HCT116 (cell line): ENCODE measurements around the gene PATL2. TPM values are rescaled to one million over a fixed set of nuclear protein-coding genes. Genes with fewer than 3 reads are reported as not detected.

Experiments
- ATAC-seq: fragments of 200-7000 bp; cut with Tn5 transposase; 2 replicates; pipeline ENCODE4 v1.9.1; 2020; ENCODE audit warnings: mild to moderate bottlenecking, moderate library complexity
- BruUV-seq: library from RNA; stranded (reverse); fragments of 400-500 nt; replicated peaks from 2 replicates; lab custom pipeline; 2021; lab: Mats Ljungman, UMichigan
- CTCF ChIA-PET: fragments of 300-600 bp; sonication (Branson Sonifier 250); formaldehyde crosslinking; loops from one replicate; lab custom pipeline; 2021; ENCODE audit warnings: antibody characterized with exemption; lab: Charles Lee
- POLR2A ChIA-PET: fragments of 300-600, 350-600 bp; sonication (Branson Sonifier 250); formaldehyde crosslinking; loops from one replicate; lab custom pipeline; 2021; ENCODE audit warnings: antibody characterized with exemption; lab: Charles Lee
- RAD21 ChIA-PET, 2 experiments: fragments of 300-600 bp; sonication (Branson Sonifier 250); formaldehyde crosslinking; loops; one replicate each; lab custom pipeline; 2023; ENCODE audit warnings: low total read pairs in 2 of 2; ENCODE audit not compliant: uncharacterized antibody in 2 of 2, unreplicated experiment in 2 of 2, low non-redundant PET in 1 of 2; lab: Charles Lee
- DNase-seq: peaks from one replicate; pipeline ENCODE4 v3.0.0-alpha.2; 2010; ENCODE audit warnings: low read depth, low spot score
- H2AFZ ChIP-seq: fragments of 200-600 bp; shearing (Covaris generic), sonication (generic); 2 replicates; pipeline ENCODE4 v1.6.1; 2017; ENCODE audit warnings: low read depth, mixed run types, mixed read lengths, antibody characterized with exemption, low read length; ENCODE audit not compliant: poor library complexity, severe bottlenecking
- H3K27ac ChIP-seq: 2 replicates; pipeline ENCODE4 v1.5.1; 2012; ENCODE audit warnings: low read depth, low read length
- H3K27me3 ChIP-seq: fragments of 200-600 bp; sonication (generic); 2 replicates; pipeline ENCODE4 v1.6.1; 2016; ENCODE audit warnings: mixed run types, low read length, mixed read lengths; ENCODE audit not compliant: insufficient read depth
- H3K36me3 ChIP-seq, 2 experiments: fragments of 200-500 bp in 1 of 2; fragments of 200-600 bp in 1 of 2; sonication (Bioruptor generic) in 1 of 2; sonication (generic) in 1 of 2; 2 replicates each; pipeline versions ENCODE4 v1.5.1 to v1.6.1; 2014 to 2016; ENCODE audit warnings: low read length in 2 of 2, inconsistent platforms in 1 of 2, mixed read lengths in 1 of 2, mixed run types in 1 of 2; ENCODE audit not compliant: insufficient read depth in 2 of 2, control insufficient read depth in 1 of 2
- H3K4me1 ChIP-seq, 2 experiments: fragments of 200-600 bp in 1 of 2; sonication (generic) in 1 of 2; 2 replicates each; pipeline versions ENCODE4 v1.5.1 to v1.6.1; 2012 to 2017; ENCODE audit warnings: low read length in 2 of 2, inconsistent platforms in 1 of 2, mild to moderate bottlenecking in 1 of 2, mixed read lengths in 1 of 2, mixed run types in 1 of 2, moderate library complexity in 1 of 2; ENCODE audit not compliant: insufficient read depth in 2 of 2, control insufficient read depth in 1 of 2
- H3K4me2 ChIP-seq: fragments of 200-600 bp; sonication (generic); 2 replicates; pipeline ENCODE4 v1.6.1; 2017; ENCODE audit warnings: mixed run types, low read length, mixed read lengths
- H3K4me3 ChIP-seq, 2 experiments: fragments of 200-600 bp in 1 of 2; sonication (generic) in 1 of 2; replicated peaks in 1 of 2; 2 replicates each; pipeline ENCODE4 v1.5.1; 2011 to 2016; ENCODE audit warnings: low read length in 2 of 2, control low read depth in 1 of 2, low read depth in 1 of 2, mild to moderate bottlenecking in 1 of 2, mixed read lengths in 1 of 2, mixed run types in 1 of 2
- H3K79me2 ChIP-seq: fragments of 200-600 bp; sonication (generic); 2 replicates; pipeline ENCODE4 v1.6.1; 2017; ENCODE audit warnings: mild to moderate bottlenecking, mixed run types, low read length, moderate library complexity, mixed read lengths; ENCODE audit not compliant: insufficient read depth
- H3K9ac ChIP-seq: fragments of 200-600 bp; sonication (generic); 2 replicates; pipeline ENCODE4 v1.6.1; 2016; ENCODE audit warnings: low read length, mixed read lengths
- H3K9me2 ChIP-seq: fragments of 200-600 bp; sonication (generic), shearing (Covaris generic); 2 replicates; pipeline ENCODE4 v1.6.1; 2017; ENCODE audit warnings: mixed run types, mild to moderate bottlenecking, moderate library complexity; ENCODE audit not compliant: insufficient read depth
- H3K9me3 ChIP-seq, 2 experiments: fragments of 200-500 bp in 1 of 2; fragments of 200-600 bp in 1 of 2; sonication (Bioruptor generic) in 1 of 2; sonication (generic) in 1 of 2; 2 replicates each; pipeline ENCODE4 v1.6.1; 2014 to 2017; ENCODE audit warnings: low read length in 2 of 2, mixed read lengths in 2 of 2, inconsistent platforms in 1 of 2, low read depth in 1 of 2, mild to moderate bottlenecking in 1 of 2, mixed run types in 1 of 2, moderate library complexity in 1 of 2; ENCODE audit not compliant: control insufficient read depth in 1 of 2, insufficient read depth in 1 of 2
- H4K20me1 ChIP-seq: fragments of 200-600 bp; sonication (generic), shearing (Covaris generic); 2 replicates; pipeline ENCODE4 v1.6.1; 2017; ENCODE audit warnings: mixed run types, mild to moderate bottlenecking, moderate library complexity; ENCODE audit not compliant: insufficient read depth
- CBX3 ChIP-seq: IDR thresholded peaks from 2 replicates; pipeline ENCODE4 v1.6.1; 2012; ENCODE audit warnings: low read depth
- CTCF ChIP-seq, 3 experiments: fragments of 200-600 bp in 1 of 3; sonication (generic) in 1 of 3; IDR thresholded peaks in 2 of 3; conservative IDR thresholded peaks in 1 of 3; 2 replicates each; pipeline ENCODE4 v1.5.1; 2012 to 2017; ENCODE audit warnings: low read depth in 2 of 3, low read length in 2 of 3, antibody characterized with exemption in 1 of 3, borderline replicate concordance in 1 of 3, control low read depth in 1 of 3, mild to moderate bottlenecking in 1 of 3, mixed read lengths in 1 of 3, mixed run types in 1 of 3, moderate library complexity in 1 of 3; ENCODE audit not compliant: insufficient read depth in 1 of 3
- EZH2 ChIP-seq: fragments of 200-600 bp; sonication (generic); IDR thresholded peaks from 2 replicates; pipeline ENCODE4 v1.6.1; 2017; ENCODE audit warnings: antibody characterized with exemption, mixed run types
- POLR2A ChIP-seq: IDR thresholded peaks from 2 replicates; pipeline ENCODE4 v1.7.0; 2011; ENCODE audit warnings: borderline replicate concordance; ENCODE audit not compliant: insufficient read depth, insufficient read length; ENCODE audit errors: extremely low read depth
- POLR2AphosphoS5 ChIP-seq: IDR thresholded peaks from 2 replicates; pipeline ENCODE4 v1.6.1; 2011; ENCODE audit warnings: mild to moderate bottlenecking, low read depth, low read length, moderate library complexity
- RAD21 ChIP-seq: IDR thresholded peaks from 2 replicates; pipeline ENCODE4 v1.6.1; 2012; ENCODE audit warnings: low read depth, mild to moderate bottlenecking
- REST ChIP-seq: IDR thresholded peaks from 2 replicates; pipeline ENCODE4 v1.6.1; 2012; ENCODE audit warnings: low read depth
- SRF ChIP-seq: IDR thresholded peaks from 2 replicates; pipeline ENCODE4 v1.6.1; 2012; ENCODE audit warnings: low read depth
- TCF7L2 ChIP-seq: IDR thresholded peaks from 2 replicates; pipeline ENCODE4 v1.7.0; 2011; ENCODE audit warnings: borderline replicate concordance, inconsistent platforms; ENCODE audit not compliant: insufficient read depth, insufficient read length; ENCODE audit errors: extremely low read depth
- intact Hi-C: fragments of 100-400 bp; cut with micrococcal nuclease; formaldehyde crosslinking; loops from 2 replicates; pipeline ENCODE4 v1.10.0; 2022
- total RNA-seq: library from RNA; stranded (reverse); gene quantifications from one replicate; pipeline ENCODE4 v1.2.1, GENCODE V29; 2021; ENCODE audit not compliant: unreplicated experiment
- TF ChIP-seq, protein P1 (sequence below): IDR thresholded peaks from 2 replicates; pipeline ENCODE4 v1.6.1; 2011; ENCODE audit warnings: mild to moderate bottlenecking, low read length, moderate library complexity; ENCODE audit not compliant: insufficient replicate concordance; ENCODE audit errors: extremely low read depth

Gene PATL2
- total RNA-seq, 1 experiment from 2014 or later, result 1.2 TPM

DNA sequence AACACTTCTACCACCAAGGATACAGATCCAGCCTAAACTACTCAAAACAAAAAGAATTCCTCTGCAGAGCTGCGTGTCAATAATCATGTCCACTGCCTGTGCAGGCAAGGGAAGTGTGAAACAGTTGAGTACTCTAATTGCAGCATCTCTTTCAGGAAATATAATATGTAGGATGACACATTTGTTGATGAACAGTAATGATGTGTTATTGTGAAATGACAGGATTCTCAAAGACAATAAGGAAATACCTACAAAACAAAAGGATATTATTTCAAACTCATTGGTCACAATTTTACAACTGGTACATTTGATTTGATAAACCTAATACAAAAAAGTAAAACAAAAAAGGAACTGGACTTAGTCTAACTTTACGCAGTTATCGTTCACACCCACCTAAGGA, 52.1 kb downstream of the PATL2 start:
- peaks cover 29% of the 10 kb centered on the region for H3K79me2 ChIP-seq
- H3K9me2 ChIP-seq, result no peaks in the 10 kb centered on the region
- H3K4me2 ChIP-seq, result no peak overlapping the region
- no peak overlapping the region for H2AFZ ChIP-seq
- no peaks in the 10 kb centered on the region for H4K20me1 ChIP-seq
- ChIA-PET CTCF (no interaction called here), RAD21 (no interaction called here), POLR2A (no interaction called here)
- H3K27ac ChIP-seq, result no peak overlapping the region
- no peaks in the 10 kb centered on the region for H3K9me3 ChIP-seq
- TF ChIP-seq SRF (no peak), POLR2AphosphoS5 (no peak), TCF7L2 (no peak), EZH2 (no peak), CBX3 (no peak), POLR2A (no peak), REST (no peak), RAD21 (no peak), CTCF (IDR thresholded peaks at IDR 0.05 in 2 of 3, conservative IDR thresholded peaks at IDR 0.05 in 1 of 3; ENCODE audit: borderline replicate concordance in 1 of 3, insufficient read depth in 1 of 3, low read depth in 2 of 3, low read length in 2 of 3) (no peak)
- TF ChIP-seq, protein P1, sequence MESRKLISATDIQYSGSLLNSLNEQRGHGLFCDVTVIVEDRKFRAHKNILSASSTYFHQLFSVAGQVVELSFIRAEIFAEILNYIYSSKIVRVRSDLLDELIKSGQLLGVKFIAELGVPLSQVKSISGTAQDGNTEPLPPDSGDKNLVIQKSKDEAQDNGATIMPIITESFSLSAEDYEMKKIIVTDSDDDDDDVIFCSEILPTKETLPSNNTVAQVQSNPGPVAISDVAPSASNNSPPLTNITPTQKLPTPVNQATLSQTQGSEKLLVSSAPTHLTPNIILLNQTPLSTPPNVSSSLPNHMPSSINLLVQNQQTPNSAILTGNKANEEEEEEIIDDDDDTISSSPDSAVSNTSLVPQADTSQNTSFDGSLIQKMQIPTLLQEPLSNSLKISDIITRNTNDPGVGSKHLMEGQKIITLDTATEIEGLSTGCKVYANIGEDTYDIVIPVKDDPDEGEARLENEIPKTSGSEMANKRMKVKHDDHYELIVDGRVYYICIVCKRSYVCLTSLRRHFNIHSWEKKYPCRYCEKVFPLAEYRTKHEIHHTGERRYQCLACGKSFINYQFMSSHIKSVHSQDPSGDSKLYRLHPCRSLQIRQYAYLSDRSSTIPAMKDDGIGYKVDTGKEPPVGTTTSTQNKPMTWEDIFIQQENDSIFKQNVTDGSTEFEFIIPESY, result no peak
- peaks cover 4 to 10% of the 10 kb centered on the region in 2 experiments for H3K4me1 ChIP-seq
- BruUV-seq, result no TSS peak
- H3K4me3 ChIP-seq, result no peak overlapping the region
- intact Hi-C loops, result loop anchor here (10.0 kb wide), 1 partner anchor 64 kb away; no protein-coding TSS in a partner anchor
- H3K9ac ChIP-seq, result no peak overlapping the region
- H3K36me3 ChIP-seq, result peaks cover 20 to 26% of the 10 kb centered on the region in 2 experiments
- H3K27me3 ChIP-seq, result no peaks in the 10 kb centered on the region
- ATAC-seq (no peak), DNase-seq (no peak)
